Measurements from ENCODE around the gene SMYD3. TPM values are rescaled to one million over a fixed set of nuclear protein-coding genes. Genes with fewer than 3 reads are reported as not detected.

Gene SMYD3
- total RNA-seq, 5 donors from 2014 or later (not counting 1 experiment from before 2014, with no cell fraction given), result 17.7 to 37.8 (median 21.9) TPM

DNA sequence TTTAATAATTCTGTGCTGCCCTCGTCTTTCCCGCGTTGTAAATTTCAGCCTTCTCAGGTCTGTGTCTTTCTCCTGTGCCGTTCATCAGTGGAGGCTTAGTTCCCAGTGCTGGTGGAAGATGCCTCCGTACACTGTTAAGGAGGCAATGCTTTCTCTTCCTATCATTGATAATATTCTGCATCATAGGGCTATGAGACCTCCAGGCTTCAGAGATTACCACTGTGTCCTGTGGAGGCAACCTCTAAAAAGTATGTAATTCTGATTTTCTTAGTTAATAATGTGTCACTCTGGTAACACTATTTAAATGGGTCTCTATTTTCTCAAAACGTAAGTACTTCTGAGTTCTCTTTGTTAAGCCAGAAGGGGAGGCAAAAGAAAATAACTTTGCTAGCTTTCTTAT lies 538.3 kb downstream of the SMYD3 start:
- Histone ChIP-seq H3K27ac (ENCODE audit: low read length) (no peak overlapping the region), H3K4me3 (ENCODE audit: control insufficient read depth in 1 of 2, extremely low read depth in 1 of 2, low read length in 1 of 2) (no peak overlapping the region), H3K4me1 (ENCODE audit: control insufficient read depth in 1 of 2, extremely low read depth in 1 of 2, insufficient read depth in 2 of 2, low read length in 2 of 2) (no peaks in the 10 kb centered on the region), H3K27me3 (replicated peaks in 1 of 2; ENCODE audit: control insufficient read depth in 2 of 2, extremely low read depth in 1 of 2, insufficient read depth in 2 of 2, low read length in 1 of 2) (no peaks in the 10 kb centered on the region), H3K9me3 (no peaks in the 10 kb centered on the region), H3K36me3 (ENCODE audit: control insufficient read depth in 2 of 2, extremely low read depth in 1 of 2, insufficient read depth in 1 of 2, low read length in 1 of 2) (no peaks in the 10 kb centered on the region)
- Mint-ChIP-seq H3K4me1 (peaks cover 0 to 5% (median 0%) of the 10 kb centered on the region in 3 donors), H3K4me3 (no peak overlapping the region), H3K27ac (no peak overlapping the region), H3K9me3 (no peaks in the 10 kb centered on the region), H3K27me3 (no peaks in the 10 kb centered on the region), H3K36me3 (peaks cover 8% of the 10 kb centered on the region)
- ATAC-seq (replicated peaks in 1 of 4) (no peak), DNase-seq (no peak)
- ChIA-PET CTCF (interaction anchor here in 1 of 2 donors (0.5 kb wide), 1 partner anchor 45 kb away, joined by 3 read pairs; no protein-coding TSS in a partner anchor), POLR2A (no interaction called here)
- WGBS (ENCODE audit: insufficient coverage), result 100% methylated on average over 1 of the region's 6 CpGs

DNA sequence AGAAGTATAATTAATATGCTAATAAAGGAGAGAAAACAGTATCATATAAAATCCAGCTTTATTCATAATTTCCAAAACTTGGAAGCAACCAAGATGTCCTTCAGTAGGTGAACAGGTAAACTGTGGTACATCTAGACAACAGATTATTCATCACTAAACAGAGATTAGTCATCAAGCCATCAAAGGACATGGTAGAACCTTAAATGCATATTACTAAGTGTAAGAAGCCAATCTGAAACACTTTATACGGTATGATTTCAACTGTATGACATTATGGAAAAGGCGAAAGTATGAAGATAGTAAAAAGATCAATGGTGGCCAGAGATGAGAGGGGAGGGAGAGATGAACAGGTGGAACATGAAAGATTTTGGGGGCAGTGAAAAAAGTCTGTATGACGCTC lies 541.7 kb downstream of the SMYD3 start:
- H3K36me3 ChIP-seq (ENCODE audit: control insufficient read depth in 2 of 2, extremely low read depth in 1 of 2, insufficient read depth in 1 of 2, low read length in 1 of 2), result no peaks in the 10 kb centered on the region
- Mint-ChIP-seq H3K27ac (no peak overlapping the region), H3K36me3 (peaks cover 12% of the 10 kb centered on the region), H3K4me3 (no peak overlapping the region), H3K27me3 (no peaks in the 10 kb centered on the region), H3K9me3 (no peaks in the 10 kb centered on the region), H3K4me1 (peaks cover 0 to 5% (median 2%) of the 10 kb centered on the region in 3 donors)
- H3K4me3 ChIP-seq (ENCODE audit: control insufficient read depth in 1 of 2, extremely low read depth in 1 of 2, low read length in 1 of 2), result no peak overlapping the region
- ATAC-seq (replicated peaks in 1 of 4), result no peak
- 89% methylated on average over 3 of the region's 3 CpGs for WGBS (ENCODE audit: insufficient coverage)
- no peak for DNase-seq
- POLR2A ChIA-PET, result no interaction called here
- H3K9me3 ChIP-seq, result no peaks in the 10 kb centered on the region
- no peak overlapping the region for H3K27ac ChIP-seq (ENCODE audit: low read length)
- CTCF ChIA-PET, result no interaction called here
- H3K4me1 ChIP-seq (ENCODE audit: control insufficient read depth in 1 of 2, extremely low read depth in 1 of 2, insufficient read depth in 2 of 2, low read length in 2 of 2), result no peaks in the 10 kb centered on the region
- H3K27me3 ChIP-seq (replicated peaks in 1 of 2; ENCODE audit: control insufficient read depth in 2 of 2, extremely low read depth in 1 of 2, insufficient read depth in 2 of 2, low read length in 1 of 2), result no peaks in the 10 kb centered on the region

DNA sequence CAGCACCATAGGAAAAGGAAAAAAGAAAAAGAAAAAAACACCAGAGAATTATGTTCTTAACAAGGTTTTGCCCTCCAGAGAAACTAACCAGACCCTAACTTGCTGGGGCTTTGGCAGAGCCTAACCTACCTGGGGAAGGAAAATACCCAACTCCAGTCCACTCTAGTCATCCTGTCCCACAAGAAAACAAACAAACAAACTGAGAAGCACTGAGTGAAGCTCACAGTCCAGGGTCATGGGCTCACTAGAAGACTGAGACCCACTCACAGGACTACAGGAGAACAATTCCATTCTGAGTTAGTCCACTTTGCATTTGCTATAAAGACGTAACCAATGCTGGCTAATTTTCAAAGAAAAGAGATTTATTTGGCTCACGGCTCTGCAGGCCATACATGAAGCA lies 543.4 kb downstream of the SMYD3 start:
- H3K36me3 ChIP-seq (ENCODE audit: control insufficient read depth in 2 of 2, extremely low read depth in 1 of 2, insufficient read depth in 1 of 2, low read length in 1 of 2), result no peaks in the 10 kb centered on the region
- CTCF ChIA-PET, result no interaction called here
- H3K27ac Mint-ChIP-seq, result no peak overlapping the region
- H3K27me3 Mint-ChIP-seq, result no peaks in the 10 kb centered on the region
- no peaks in the 10 kb centered on the region for H3K9me3 Mint-ChIP-seq
- no peak overlapping the region for H3K4me3 Mint-ChIP-seq
- no peaks in the 10 kb centered on the region for H3K4me1 ChIP-seq (ENCODE audit: control insufficient read depth in 1 of 2, extremely low read depth in 1 of 2, insufficient read depth in 2 of 2, low read length in 2 of 2)
- H3K4me3 ChIP-seq (ENCODE audit: control insufficient read depth in 1 of 2, extremely low read depth in 1 of 2, low read length in 1 of 2), result no peak overlapping the region
- DNase-seq, result no peak
- 93% methylated on average over 2 of the region's 2 CpGs for WGBS (ENCODE audit: insufficient coverage)
- POLR2A ChIA-PET, result no interaction called here
- no peak overlapping the region for H3K27ac ChIP-seq (ENCODE audit: low read length)
- H3K4me1 Mint-ChIP-seq, result peaks cover 0 to 5% (median 2%) of the 10 kb centered on the region in 3 donors
- no peaks in the 10 kb centered on the region for H3K27me3 ChIP-seq (replicated peaks in 1 of 2; ENCODE audit: control insufficient read depth in 2 of 2, extremely low read depth in 1 of 2, insufficient read depth in 2 of 2, low read length in 1 of 2)
- no peak for ATAC-seq (replicated peaks in 1 of 4)
- H3K9me3 ChIP-seq, result no peaks in the 10 kb centered on the region
- H3K36me3 Mint-ChIP-seq, result peaks cover 12% of the 10 kb centered on the region

DNA sequence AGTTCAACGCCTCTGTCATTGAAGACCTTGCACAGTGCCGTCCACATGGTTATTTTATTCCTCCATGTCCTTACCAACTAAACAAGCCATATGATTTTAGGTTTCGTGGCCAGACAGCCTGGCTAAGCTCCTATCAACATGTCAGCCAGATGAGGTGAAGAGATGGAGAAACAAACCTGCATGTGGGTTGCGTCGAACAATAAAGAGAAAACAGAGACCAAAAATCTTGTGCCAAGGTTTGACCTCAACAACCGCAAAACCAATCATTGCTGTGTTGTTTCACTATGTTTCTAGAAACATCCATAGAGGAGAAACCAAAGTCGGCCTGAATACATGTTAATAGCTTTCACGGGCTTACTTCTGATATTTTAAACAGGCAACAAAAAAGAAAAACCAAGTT lies 544.6 kb downstream of the SMYD3 start:
- Histone ChIP-seq H3K4me1 (ENCODE audit: control insufficient read depth in 1 of 2, extremely low read depth in 1 of 2, insufficient read depth in 2 of 2, low read length in 2 of 2) (peaks cover 0 to under 1% of the 10 kb centered on the region in 2 experiments), H3K27me3 (replicated peaks in 1 of 2; ENCODE audit: control insufficient read depth in 2 of 2, extremely low read depth in 1 of 2, insufficient read depth in 2 of 2, low read length in 1 of 2) (no peaks in the 10 kb centered on the region), H3K9me3 (no peaks in the 10 kb centered on the region), H3K27ac (ENCODE audit: low read length) (no peak overlapping the region), H3K4me3 (ENCODE audit: control insufficient read depth in 1 of 2, extremely low read depth in 1 of 2, low read length in 1 of 2) (no peak overlapping the region), H3K36me3 (ENCODE audit: control insufficient read depth in 2 of 2, extremely low read depth in 1 of 2, insufficient read depth in 1 of 2, low read length in 1 of 2) (no peaks in the 10 kb centered on the region)
- H3K4me3 Mint-ChIP-seq, result no peak overlapping the region
- no peaks in the 10 kb centered on the region for H3K27me3 Mint-ChIP-seq
- CTCF ChIA-PET, result interaction anchor here in 1 of 2 donors (0.6 kb wide), 1 partner anchor 894 kb away, joined by 3 read pairs; no protein-coding TSS in a partner anchor
- H3K9me3 Mint-ChIP-seq, result no peaks in the 10 kb centered on the region
- POLR2A ChIA-PET, result no interaction called here
- no peak for ATAC-seq (replicated peaks in 1 of 4)
- no peak overlapping the region for H3K27ac Mint-ChIP-seq
- peaks cover 0 to 2% (median 0%) of the 10 kb centered on the region in 3 donors for H3K4me1 Mint-ChIP-seq
- no peak for DNase-seq
- WGBS (ENCODE audit: insufficient coverage), result 80% methylated on average over 1 of the region's 8 CpGs
- peaks cover 4% of the 10 kb centered on the region for H3K36me3 Mint-ChIP-seq

- Histone ChIP-seq H3K36me3 (ENCODE audit: control insufficient read depth in 2 of 2, extremely low read depth in 1 of 2, insufficient read depth in 1 of 2, low read length in 1 of 2) (no peaks in the 10 kb centered on the region), H3K9me3 (no peaks in the 10 kb centered on the region), H3K4me1 (ENCODE audit: control insufficient read depth in 1 of 2, extremely low read depth in 1 of 2, insufficient read depth in 2 of 2, low read length in 2 of 2) (peaks cover 8 to 11% of the 10 kb centered on the region in 2 experiments), H3K27me3 (replicated peaks in 1 of 2; ENCODE audit: control insufficient read depth in 2 of 2, extremely low read depth in 1 of 2, insufficient read depth in 2 of 2, low read length in 1 of 2) (no peaks in the 10 kb centered on the region), H3K27ac (ENCODE audit: low read length) (no peak overlapping the region), H3K4me3 (ENCODE audit: control insufficient read depth in 1 of 2, extremely low read depth in 1 of 2, low read length in 1 of 2) (no peak overlapping the region)
- ATAC-seq (replicated peaks in 1 of 4), result no peak
- ChIA-PET POLR2A (no interaction called here), CTCF (interaction anchor here in 1 of 2 donors (0.6 kb wide), 1 partner anchor 37 kb away, joined by 6 read pairs; no protein-coding TSS in a partner anchor)
- Mint-ChIP-seq H3K4me3 (no peak overlapping the region), H3K9me3 (no peaks in the 10 kb centered on the region), H3K4me1 (peaks cover 0 to 2% (median 0%) of the 10 kb centered on the region in 3 donors), H3K27me3 (no peaks in the 10 kb centered on the region), H3K27ac (no peak overlapping the region), H3K36me3 (peaks cover 3% of the 10 kb centered on the region)
- no CpG with 5 or more reads among the region's 3 CpGs for WGBS (ENCODE audit: insufficient coverage)
- DNase-seq, result no peak
Observed at GRCh38 chr1:245961137-245961540, 545.9 kb downstream of the SMYD3 start.

GRCh38 chr1:245960171-245960570 lies 546.9 kb downstream of the SMYD3 start:
- Histone ChIP-seq H3K27me3 (replicated peaks in 1 of 2; ENCODE audit: control insufficient read depth in 2 of 2, extremely low read depth in 1 of 2, insufficient read depth in 2 of 2, low read length in 1 of 2) (no peaks in the 10 kb centered on the region), H3K36me3 (ENCODE audit: control insufficient read depth in 2 of 2, extremely low read depth in 1 of 2, insufficient read depth in 1 of 2, low read length in 1 of 2) (no peaks in the 10 kb centered on the region), H3K27ac (ENCODE audit: low read length) (no peak overlapping the region), H3K4me3 (ENCODE audit: control insufficient read depth in 1 of 2, extremely low read depth in 1 of 2, low read length in 1 of 2) (no peak overlapping the region), H3K9me3 (no peaks in the 10 kb centered on the region), H3K4me1 (ENCODE audit: control insufficient read depth in 1 of 2, extremely low read depth in 1 of 2, insufficient read depth in 2 of 2, low read length in 2 of 2) (peaks cover 13% of the 10 kb centered on the region in 2 experiments)
- Mint-ChIP-seq H3K27ac (no peak overlapping the region), H3K27me3 (no peaks in the 10 kb centered on the region), H3K4me1 (peaks cover 0 to 4% (median 0%) of the 10 kb centered on the region in 3 donors), H3K4me3 (no peak overlapping the region), H3K36me3 (peaks cover 3% of the 10 kb centered on the region), H3K9me3 (no peaks in the 10 kb centered on the region)
- POLR2A ChIA-PET, result no interaction called here
- whole genome bisulfite sequencing (ENCODE audit: insufficient coverage), result 100% methylated on average over 1 of the region's 4 CpGs
- CTCF ChIA-PET, result no interaction called here
- ATAC-seq (replicated peaks in 1 of 4) (no peak), DNase-seq (no peak)

DNA sequence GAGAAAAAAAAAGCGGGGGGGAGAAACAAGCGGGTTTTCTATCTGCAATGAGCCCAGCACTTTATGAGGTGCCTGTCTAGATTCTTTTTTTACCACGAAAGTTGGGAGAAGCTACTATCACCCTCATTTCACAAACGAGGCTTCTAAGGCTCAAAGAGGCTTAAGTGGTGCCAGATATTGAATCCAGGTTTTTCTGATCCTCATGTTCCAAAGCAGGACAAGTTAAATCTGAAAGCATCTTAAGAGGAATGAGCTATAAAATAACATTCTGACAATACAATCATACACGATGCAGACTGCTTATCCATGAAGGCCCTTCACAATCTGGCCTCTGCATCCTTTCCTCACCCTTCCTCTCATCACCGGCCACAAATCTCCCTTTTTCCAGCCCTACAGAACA lies 549.1 kb downstream of the SMYD3 start:
- POLR2A ChIA-PET, result interaction anchor here in 1 of 2 donors (0.5 kb wide), 1 partner anchor 15 kb away, joined by 14 read pairs; no protein-coding TSS in a partner anchor
- Histone ChIP-seq H3K9me3 (no peaks in the 10 kb centered on the region), H3K36me3 (ENCODE audit: control insufficient read depth in 2 of 2, extremely low read depth in 1 of 2, insufficient read depth in 1 of 2, low read length in 1 of 2) (no peaks in the 10 kb centered on the region), H3K27me3 (replicated peaks in 1 of 2; ENCODE audit: control insufficient read depth in 2 of 2, extremely low read depth in 1 of 2, insufficient read depth in 2 of 2, low read length in 1 of 2) (no peaks in the 10 kb centered on the region), H3K27ac (ENCODE audit: low read length) (no peak overlapping the region), H3K4me1 (ENCODE audit: control insufficient read depth in 1 of 2, extremely low read depth in 1 of 2, insufficient read depth in 2 of 2, low read length in 2 of 2) (peaks cover 22 to 27% of the 10 kb centered on the region in 2 experiments), H3K4me3 (ENCODE audit: control insufficient read depth in 1 of 2, extremely low read depth in 1 of 2, low read length in 1 of 2) (no peak overlapping the region)
- Mint-ChIP-seq H3K9me3 (no peaks in the 10 kb centered on the region), H3K27me3 (no peaks in the 10 kb centered on the region), H3K27ac (no peak overlapping the region), H3K4me3 (no peak overlapping the region), H3K4me1 (peaks cover 5 to 22% (median 20%) of the 10 kb centered on the region in 3 donors), H3K36me3 (peaks cover 3% of the 10 kb centered on the region)
- 41% methylated on average over 4 of the region's 6 CpGs for WGBS (ENCODE audit: insufficient coverage)
- ATAC-seq (replicated peaks in 1 of 4), result no peak
- DNase-seq, result no peak
- CTCF ChIA-PET, result interaction anchor here in 1 of 2 donors (1.0 kb wide), 1 partner anchor 69 kb away, joined by 3 read pairs; no protein-coding TSS in a partner anchor
